PC-3 (cell line): Measurements from ENCODE around the gene BOLA3. TPM values are rescaled to one million over a fixed set of nuclear protein-coding genes. Genes with fewer than 3 reads are reported as not detected.

Experiments used
- ATAC-seq: fragments of 200-7000 bp; cut with Tn5 transposase; 2 replicates; pipeline ENCODE4 v1.9.1; 2020; ENCODE audit warnings: mild to moderate bottlenecking, moderate library complexity
- BruUV-seq: library from RNA; stranded (reverse); fragments of 400-500 nt; replicated peaks from 2 replicates; lab custom pipeline; 2021; lab: Mats Ljungman, UMichigan
- CTCF ChIA-PET: fragments of 300-600 bp; sonication (Branson Sonifier 250); formaldehyde crosslinking; loops from one replicate; lab custom pipeline; 2022; ENCODE audit warnings: antibody characterized with exemption; lab: Charles Lee
- POLR2A ChIA-PET: fragments of 300-600 bp; sonication (Branson Sonifier 250); formaldehyde crosslinking; loops from one replicate; lab custom pipeline; 2022; ENCODE audit warnings: antibody characterized with exemption; ENCODE audit not compliant: unreplicated experiment; lab: Charles Lee
- DNase-seq: peaks from one replicate; pipeline ENCODE4 v3.0.0-alpha.2; 2015
- H2AFZ ChIP-seq: fragments of 300-600 bp; sonication (generic); 2 replicates; pipeline ENCODE4 v1.6.0; 2016; ENCODE audit warnings: antibody characterized with exemption, low read length
- H3F3A ChIP-seq: fragments of 300-600 bp; sonication (generic); one replicate; pipeline ENCODE4 v1.6.0; 2017; ENCODE audit warnings: antibody characterized with exemption, low read length, control low read depth, mild to moderate bottlenecking; ENCODE audit not compliant: unreplicated experiment
- H3K27ac ChIP-seq: fragments of 300-600 bp; sonication (generic); 2 replicates; pipeline ENCODE4 v1.5.1; 2016; ENCODE audit warnings: mild to moderate bottlenecking, low read length
- H3K27me3 ChIP-seq: fragments of 300-600 bp; sonication (generic); 2 replicates; pipeline ENCODE4 v1.6.1; 2016; ENCODE audit warnings: low read length, mixed read lengths
- H3K36me3 ChIP-seq: fragments of 300-600 bp; sonication (generic); 2 replicates; pipeline ENCODE4 v1.6.1; 2016; ENCODE audit warnings: low read depth, mixed run types, low read length, mixed read lengths
- H3K4me1 ChIP-seq: fragments of 300-600 bp; sonication (generic); 2 replicates; pipeline ENCODE4 v1.5.1; 2016; ENCODE audit warnings: low read length; ENCODE audit not compliant: insufficient read depth
- H3K4me2 ChIP-seq: fragments of 300-600 bp; sonication (generic); 2 replicates; pipeline ENCODE4 v1.6.0; 2016; ENCODE audit warnings: low read length
- H3K4me3 ChIP-seq: fragments of 300-600 bp; sonication (generic); 2 replicates; pipeline ENCODE4 v1.5.1; 2016; ENCODE audit warnings: mild to moderate bottlenecking, low read length, mixed read lengths
- H3K79me2 ChIP-seq: fragments of 300-600 bp; sonication (generic); 2 replicates; pipeline ENCODE4 v1.6.1; 2017; ENCODE audit warnings: low read length, mixed read lengths
- H3K9ac ChIP-seq: fragments of 300-600 bp; sonication (generic); 2 replicates; pipeline ENCODE4 v1.6.0; 2016; ENCODE audit warnings: mild to moderate bottlenecking, low read length
- H3K9me2 ChIP-seq: fragments of 300-600 bp; sonication (generic); replicated peaks from 2 replicates; pipeline ENCODE4 v1.6.1; 2016; ENCODE audit warnings: mixed run types, low read length, mixed read lengths
- H3K9me3 ChIP-seq: fragments of 300-600 bp; sonication (generic); 2 replicates; pipeline ENCODE4 v1.6.1; 2016; ENCODE audit warnings: low read length, mixed read lengths
- H4K20me1 ChIP-seq: fragments of 300-600 bp; sonication (generic); 2 replicates; pipeline ENCODE4 v1.6.1; 2016; ENCODE audit warnings: low read length, mixed read lengths
- CTCF ChIP-seq: fragments of 300-600 bp; sonication (generic); conservative IDR thresholded peaks from 2 replicates; pipeline ENCODE4 v1.5.1; 2017; ENCODE audit warnings: antibody characterized with exemption, low read depth, mild to moderate bottlenecking, low read length
- EZH2 ChIP-seq: fragments of 300-600 bp; sonication (generic); IDR thresholded peaks from one replicate; pipeline ENCODE4 v1.6.1; 2017; ENCODE audit warnings: antibody characterized with exemption, mild to moderate bottlenecking, low read length; ENCODE audit not compliant: unreplicated experiment
- EZH2phosphoT487 ChIP-seq: fragments of 300-600 bp; sonication (generic); IDR thresholded peaks from 2 replicates; pipeline ENCODE4 v1.6.1; 2018; ENCODE audit warnings: mild to moderate bottlenecking, antibody characterized with exemption, low read length, borderline replicate concordance
- intact Hi-C: fragments of 100-400 bp; cut with micrococcal nuclease; formaldehyde crosslinking; loops from 2 replicates; pipeline ENCODE4 v1.9.0; 2023
- total RNA-seq: library from RNA; depleted of rRNA; stranded (reverse); fragments of >200 nt; gene quantifications from 2 replicates; pipeline ENCODE4 v1.2.3, GENCODE V29; 2014

Gene BOLA3
- total RNA-seq, 1 experiment from 2014 or later = 104 TPM

GRCh38 chr2:74183878-74184277 lies 36.2 kb upstream of the BOLA3 start:
- Histone ChIP-seq H2AFZ (no peak overlapping the region), H3K36me3 (no peaks in the 10 kb centered on the region), H3K4me3 (no peak overlapping the region), H3K27ac (no peak overlapping the region), H3K27me3 (no peaks in the 10 kb centered on the region), H3K9ac (no peak overlapping the region), H3K9me3 (no peaks in the 10 kb centered on the region), H3K4me1 (peaks cover 3% of the 10 kb centered on the region; the same call in 1 of the 2 replicates), H4K20me1 (no peaks in the 10 kb centered on the region), H3K9me2 (no peaks in the 10 kb centered on the region), H3F3A (no peaks in the 10 kb centered on the region), H3K4me2 (no peak overlapping the region), H3K79me2 (no peaks in the 10 kb centered on the region)
- TF ChIP-seq EZH2 (no peak), EZH2phosphoT487 (no peak), CTCF (no peak)
- DNase-seq (no peak), ATAC-seq (no peak)
- POLR2A ChIA-PET = no interaction called here
- CTCF ChIA-PET = no interaction called here
- intact Hi-C loops = no loop called here
- BruUV-seq = no TSS peak

DNA sequence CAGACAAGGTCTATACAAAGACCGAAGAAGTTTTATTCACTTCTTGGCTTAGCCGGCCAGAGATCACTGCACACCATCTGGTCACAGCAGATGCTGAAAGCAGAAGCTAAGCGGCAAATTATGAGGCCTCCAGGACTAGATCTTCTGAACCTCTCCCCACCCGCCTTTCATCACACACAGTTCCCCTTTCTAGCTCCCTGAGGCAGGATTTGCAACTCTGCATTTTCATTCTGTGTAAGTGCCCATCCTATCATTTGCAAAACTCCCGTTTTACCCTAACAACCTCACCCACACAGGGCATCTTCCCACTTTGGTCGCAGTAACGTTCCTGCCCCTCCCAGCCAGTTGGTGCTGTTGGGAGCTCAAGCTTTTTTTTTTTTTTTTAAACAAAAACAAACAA lies 34.0 kb upstream of the BOLA3 start:
- no peak overlapping the region for H3K27ac ChIP-seq
- peak overlapping the region; percentile 22; the same call in 1 of the 2 replicates for H2AFZ ChIP-seq
- no peaks in the 10 kb centered on the region for H3F3A ChIP-seq
- peaks cover 19% of the 10 kb centered on the region for H3K79me2 ChIP-seq
- DNase-seq = no peak
- no peak overlapping the region for H3K4me2 ChIP-seq
- intact Hi-C loops = no loop called here
- TF ChIP-seq EZH2phosphoT487 (no peak), EZH2 (no peak), CTCF (no peak)
- no TSS peak for BruUV-seq
- no peak overlapping the region for H3K4me3 ChIP-seq
- H3K9me3 ChIP-seq = no peaks in the 10 kb centered on the region
- no peak overlapping the region for H3K9ac ChIP-seq
- H3K27me3 ChIP-seq = no peaks in the 10 kb centered on the region
- ChIA-PET CTCF (no interaction called here), POLR2A (interaction anchor here (0.5 kb wide), 1 partner anchor 353 kb away, joined by 6 read pairs; the partner anchor contains the start of gene STAMBP)
- ATAC-seq = no peak
- H3K9me2 ChIP-seq = no peaks in the 10 kb centered on the region
- H4K20me1 ChIP-seq = peaks cover 12% of the 10 kb centered on the region
- peaks cover 9% of the 10 kb centered on the region for H3K4me1 ChIP-seq
- no peaks in the 10 kb centered on the region for H3K36me3 ChIP-seq

- H3K4me3 ChIP-seq = peak overlapping the region; percentile 84
- no peaks in the 10 kb centered on the region for H3F3A ChIP-seq
- H3K9me3 ChIP-seq = no peaks in the 10 kb centered on the region
- H3K36me3 ChIP-seq = no peaks in the 10 kb centered on the region
- H4K20me1 ChIP-seq = peaks cover 28% of the 10 kb centered on the region
- no peak; the same call in 1 of the 2 replicates for ATAC-seq
- TSS peak; percentile 90 for BruUV-seq
- peaks cover 44% of the 10 kb centered on the region for H3K79me2 ChIP-seq
- H2AFZ ChIP-seq = peak overlapping the region; percentile 87
- POLR2A ChIA-PET = interaction anchor here (0.6 to 0.7 kb wide), 4 partner anchors 20 to 198 kb away, joined by 3 to 10 read pairs (median 4); no protein-coding TSS in a partner anchor
- no peaks in the 10 kb centered on the region for H3K27me3 ChIP-seq
- peak; percentile 36; the same call in 1 of the 2 replicates for TF ChIP-seq CTCF
- no peak for TF ChIP-seq EZH2
- H3K9me2 ChIP-seq = no peaks in the 10 kb centered on the region
- H3K27ac ChIP-seq = no peak overlapping the region
- CTCF ChIA-PET = no interaction called here
- intact Hi-C loops = loop anchor here (2.0 kb wide), 1 partner anchor 20 kb away; the partner anchor contains the start of gene MTHFD2
- peaks cover 11% of the 10 kb centered on the region for H3K4me1 ChIP-seq
- peak overlapping the region; percentile 95 for H3K9ac ChIP-seq
- no peak for DNase-seq
- H3K4me2 ChIP-seq = peak overlapping the region; percentile 84
Measured at GRCh38 chr2:74179063-74179865, 31.6 kb upstream of the BOLA3 start.
